ENCODE results near the gene QKI. TPM values are rescaled to one million over a fixed set of nuclear protein-coding genes. Genes with fewer than 3 reads are reported as not detected.

Gene QKI
- total and polyA plus RNA-seq, 10 of the 15 experiments (the other 5 are each of a cell fraction or from before 2014, with no cell fraction given) = 4.7 to 72.5 (median 38.9) TPM

DNA sequence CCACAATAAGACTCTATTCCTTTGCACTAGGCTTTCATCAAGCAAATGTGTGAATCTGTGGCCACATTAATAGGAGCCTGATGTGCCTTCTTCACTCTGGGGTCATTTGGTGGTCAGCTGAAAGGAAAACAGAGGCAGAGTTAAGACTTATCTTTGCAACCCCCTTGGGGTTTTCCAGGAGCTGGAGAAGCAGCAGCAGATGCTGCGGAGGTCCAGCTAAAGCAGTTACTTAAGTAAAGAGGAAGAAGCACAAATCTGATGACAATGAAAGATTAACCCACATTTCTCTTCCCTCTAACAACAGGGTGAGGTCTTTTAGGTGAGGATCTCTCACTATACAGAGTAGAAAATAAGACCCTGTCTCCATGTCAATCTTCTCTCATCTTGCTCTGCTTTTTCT lies 45.4 kb upstream of the QKI start:
- WGBS (ENCODE audit: insufficient coverage, insufficient replicate concordance, low lambda C conversion rate, missing lambda C conversion rate) = 31% methylated on average over 1 of the region's 1 CpG

More for the DNA sequence above, 45.4 kb upstream of the QKI start:
- Histone ChIP-seq H3K9me3 (replicated peaks; ENCODE audit: control insufficient read depth, insufficient read depth, low read length) (no peaks in the 10 kb centered on the region), H3K9ac (ENCODE audit: control insufficient read depth, insufficient read depth, low read length) (no peak overlapping the region), H3K36me3 (ENCODE audit: control insufficient read depth in 2 of 2, insufficient read depth in 2 of 2, low read length in 1 of 2) (no peaks in the 10 kb centered on the region), H2AFZ (ENCODE audit: control insufficient read depth, low read depth, low read length) (no peak overlapping the region), H3K4me3 (no peak overlapping the region), H3K27ac (ENCODE audit: control insufficient read depth, insufficient read depth) (no peak overlapping the region), H4K20me1 (ENCODE audit: control insufficient read depth, insufficient read depth) (no peaks in the 10 kb centered on the region), H3K4me2 (ENCODE audit: control insufficient read depth, insufficient read depth) (no peak overlapping the region), H3K4me1 (ENCODE audit: control insufficient read depth, insufficient read depth, low read length) (no peaks in the 10 kb centered on the region), H3K27me3 (replicated peaks in 1 of 2; ENCODE audit: control insufficient read depth in 2 of 2, insufficient read depth in 2 of 2, low read length in 1 of 2) (no peaks in the 10 kb centered on the region; a peak in 2 of 4 replicates), H3K79me2 (ENCODE audit: control insufficient read depth, insufficient read depth, low read length) (no peaks in the 10 kb centered on the region)
- intact Hi-C loops (cut with micrococcal nuclease; ENCODE audit: unreplicated experiment) = no loop called here
- BruUV-seq (replicated peaks) = no TSS peak
- in situ Hi-C loops (cut with MboI) = no loop called here
- ChIA-PET CTCF (no interaction called here), SMC1A (ENCODE audit: uncharacterized antibody, unreplicated experiment) (no interaction called here), POLR2A (no interaction called here), RAD21 (ENCODE audit: unreplicated experiment) (no interaction called here)
- DNase-seq (ENCODE audit: low read depth, low spot score) (no peak), FAIRE-seq (no peak), ATAC-seq (no peak)
- TF ChIP-seq HCFC1 (IDR thresholded peaks at IDR 0.05; ENCODE audit: low read length) = no peak
- TF ChIP-seq CBX3 (IDR thresholded peaks at IDR 0.05; ENCODE audit: borderline replicate concordance, low read depth) = no peak
- TF ChIP-seq SMARCA5 (IDR thresholded peaks at IDR 0.05) = no peak
- TF ChIP-seq, protein P1, sequence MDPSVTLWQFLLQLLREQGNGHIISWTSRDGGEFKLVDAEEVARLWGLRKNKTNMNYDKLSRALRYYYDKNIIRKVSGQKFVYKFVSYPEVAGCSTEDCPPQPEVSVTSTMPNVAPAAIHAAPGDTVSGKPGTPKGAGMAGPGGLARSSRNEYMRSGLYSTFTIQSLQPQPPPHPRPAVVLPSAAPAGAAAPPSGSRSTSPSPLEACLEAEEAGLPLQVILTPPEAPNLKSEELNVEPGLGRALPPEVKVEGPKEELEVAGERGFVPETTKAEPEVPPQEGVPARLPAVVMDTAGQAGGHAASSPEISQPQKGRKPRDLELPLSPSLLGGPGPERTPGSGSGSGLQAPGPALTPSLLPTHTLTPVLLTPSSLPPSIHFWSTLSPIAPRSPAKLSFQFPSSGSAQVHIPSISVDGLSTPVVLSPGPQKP (IDR thresholded peaks at IDR 0.05; ENCODE audit: low read depth, low read length) = no peak
- TF ChIP-seq, protein P2, sequence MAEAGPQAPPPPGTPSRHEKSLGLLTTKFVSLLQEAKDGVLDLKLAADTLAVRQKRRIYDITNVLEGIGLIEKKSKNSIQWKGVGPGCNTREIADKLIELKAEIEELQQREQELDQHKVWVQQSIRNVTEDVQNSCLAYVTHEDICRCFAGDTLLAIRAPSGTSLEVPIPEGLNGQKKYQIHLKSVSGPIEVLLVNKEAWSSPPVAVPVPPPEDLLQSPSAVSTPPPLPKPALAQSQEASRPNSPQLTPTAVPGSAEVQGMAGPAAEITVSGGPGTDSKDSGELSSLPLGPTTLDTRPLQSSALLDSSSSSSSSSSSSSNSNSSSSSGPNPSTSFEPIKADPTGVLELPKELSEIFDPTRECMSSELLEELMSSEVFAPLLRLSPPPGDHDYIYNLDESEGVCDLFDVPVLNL (IDR thresholded peaks at IDR 0.05; ENCODE audit: low read depth, low read length) = no peak
- no peak for TF ChIP-seq TCF12 (IDR thresholded peaks at IDR 0.05; ENCODE audit: low read depth, low read length)
- TF ChIP-seq, protein P3, sequence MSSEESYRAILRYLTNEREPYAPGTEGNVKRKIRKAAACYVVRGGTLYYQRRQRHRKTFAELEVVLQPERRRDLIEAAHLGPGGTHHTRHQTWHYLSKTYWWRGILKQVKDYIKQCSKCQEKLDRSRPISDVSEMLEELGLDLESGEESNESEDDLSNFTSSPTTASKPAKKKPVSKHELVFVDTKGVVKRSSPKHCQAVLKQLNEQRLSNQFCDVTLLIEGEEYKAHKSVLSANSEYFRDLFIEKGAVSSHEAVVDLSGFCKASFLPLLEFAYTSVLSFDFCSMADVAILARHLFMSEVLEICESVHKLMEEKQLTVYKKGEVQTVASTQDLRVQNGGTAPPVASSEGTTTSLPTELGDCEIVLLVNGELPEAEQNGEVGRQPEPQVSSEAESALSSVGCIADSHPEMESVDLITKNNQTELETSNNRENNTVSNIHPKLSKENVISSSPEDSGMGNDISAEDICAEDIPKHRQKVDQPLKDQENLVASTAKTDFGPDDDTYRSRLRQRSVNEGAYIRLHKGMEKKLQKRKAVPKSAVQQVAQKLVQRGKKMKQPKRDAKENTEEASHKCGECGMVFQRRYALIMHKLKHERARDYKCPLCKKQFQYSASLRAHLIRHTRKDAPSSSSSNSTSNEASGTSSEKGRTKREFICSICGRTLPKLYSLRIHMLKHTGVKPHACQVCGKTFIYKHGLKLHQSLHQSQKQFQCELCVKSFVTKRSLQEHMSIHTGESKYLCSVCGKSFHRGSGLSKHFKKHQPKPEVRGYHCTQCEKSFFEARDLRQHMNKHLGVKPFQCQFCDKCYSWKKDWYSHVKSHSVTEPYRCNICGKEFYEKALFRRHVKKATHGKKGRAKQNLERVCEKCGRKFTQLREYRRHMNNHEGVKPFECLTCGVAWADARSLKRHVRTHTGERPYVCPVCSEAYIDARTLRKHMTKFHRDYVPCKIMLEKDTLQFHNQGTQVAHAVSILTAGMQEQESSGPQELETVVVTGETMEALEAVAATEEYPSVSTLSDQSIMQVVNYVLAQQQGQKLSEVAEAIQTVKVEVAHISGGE (CRISPR knock-in tag; IDR thresholded peaks at IDR 0.05) = no peak
- TF ChIP-seq MYC (IDR thresholded peaks at IDR 0.05; ENCODE audit: insufficient read depth, insufficient read length, insufficient replicate concordance, low read length, severe bottlenecking) = no peak
- TF ChIP-seq, protein P4, sequence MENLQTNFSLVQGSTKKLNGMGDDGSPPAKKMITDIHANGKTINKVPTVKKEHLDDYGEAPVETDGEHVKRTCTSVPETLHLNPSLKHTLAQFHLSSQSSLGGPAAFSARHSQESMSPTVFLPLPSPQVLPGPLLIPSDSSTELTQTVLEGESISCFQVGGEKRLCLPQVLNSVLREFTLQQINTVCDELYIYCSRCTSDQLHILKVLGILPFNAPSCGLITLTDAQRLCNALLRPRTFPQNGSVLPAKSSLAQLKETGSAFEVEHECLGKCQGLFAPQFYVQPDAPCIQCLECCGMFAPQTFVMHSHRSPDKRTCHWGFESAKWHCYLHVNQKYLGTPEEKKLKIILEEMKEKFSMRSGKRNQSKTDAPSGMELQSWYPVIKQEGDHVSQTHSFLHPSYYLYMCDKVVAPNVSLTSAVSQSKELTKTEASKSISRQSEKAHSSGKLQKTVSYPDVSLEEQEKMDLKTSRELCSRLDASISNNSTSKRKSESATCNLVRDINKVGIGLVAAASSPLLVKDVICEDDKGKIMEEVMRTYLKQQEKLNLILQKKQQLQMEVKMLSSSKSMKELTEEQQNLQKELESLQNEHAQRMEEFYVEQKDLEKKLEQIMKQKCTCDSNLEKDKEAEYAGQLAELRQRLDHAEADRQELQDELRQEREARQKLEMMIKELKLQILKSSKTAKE (IDR thresholded peaks at IDR 0.05; ENCODE audit: low read depth, poor library complexity, severe bottlenecking) = no peak
- no peak for TF ChIP-seq YBX1 (IDR thresholded peaks at IDR 0.05)
- TF ChIP-seq, protein P5, sequence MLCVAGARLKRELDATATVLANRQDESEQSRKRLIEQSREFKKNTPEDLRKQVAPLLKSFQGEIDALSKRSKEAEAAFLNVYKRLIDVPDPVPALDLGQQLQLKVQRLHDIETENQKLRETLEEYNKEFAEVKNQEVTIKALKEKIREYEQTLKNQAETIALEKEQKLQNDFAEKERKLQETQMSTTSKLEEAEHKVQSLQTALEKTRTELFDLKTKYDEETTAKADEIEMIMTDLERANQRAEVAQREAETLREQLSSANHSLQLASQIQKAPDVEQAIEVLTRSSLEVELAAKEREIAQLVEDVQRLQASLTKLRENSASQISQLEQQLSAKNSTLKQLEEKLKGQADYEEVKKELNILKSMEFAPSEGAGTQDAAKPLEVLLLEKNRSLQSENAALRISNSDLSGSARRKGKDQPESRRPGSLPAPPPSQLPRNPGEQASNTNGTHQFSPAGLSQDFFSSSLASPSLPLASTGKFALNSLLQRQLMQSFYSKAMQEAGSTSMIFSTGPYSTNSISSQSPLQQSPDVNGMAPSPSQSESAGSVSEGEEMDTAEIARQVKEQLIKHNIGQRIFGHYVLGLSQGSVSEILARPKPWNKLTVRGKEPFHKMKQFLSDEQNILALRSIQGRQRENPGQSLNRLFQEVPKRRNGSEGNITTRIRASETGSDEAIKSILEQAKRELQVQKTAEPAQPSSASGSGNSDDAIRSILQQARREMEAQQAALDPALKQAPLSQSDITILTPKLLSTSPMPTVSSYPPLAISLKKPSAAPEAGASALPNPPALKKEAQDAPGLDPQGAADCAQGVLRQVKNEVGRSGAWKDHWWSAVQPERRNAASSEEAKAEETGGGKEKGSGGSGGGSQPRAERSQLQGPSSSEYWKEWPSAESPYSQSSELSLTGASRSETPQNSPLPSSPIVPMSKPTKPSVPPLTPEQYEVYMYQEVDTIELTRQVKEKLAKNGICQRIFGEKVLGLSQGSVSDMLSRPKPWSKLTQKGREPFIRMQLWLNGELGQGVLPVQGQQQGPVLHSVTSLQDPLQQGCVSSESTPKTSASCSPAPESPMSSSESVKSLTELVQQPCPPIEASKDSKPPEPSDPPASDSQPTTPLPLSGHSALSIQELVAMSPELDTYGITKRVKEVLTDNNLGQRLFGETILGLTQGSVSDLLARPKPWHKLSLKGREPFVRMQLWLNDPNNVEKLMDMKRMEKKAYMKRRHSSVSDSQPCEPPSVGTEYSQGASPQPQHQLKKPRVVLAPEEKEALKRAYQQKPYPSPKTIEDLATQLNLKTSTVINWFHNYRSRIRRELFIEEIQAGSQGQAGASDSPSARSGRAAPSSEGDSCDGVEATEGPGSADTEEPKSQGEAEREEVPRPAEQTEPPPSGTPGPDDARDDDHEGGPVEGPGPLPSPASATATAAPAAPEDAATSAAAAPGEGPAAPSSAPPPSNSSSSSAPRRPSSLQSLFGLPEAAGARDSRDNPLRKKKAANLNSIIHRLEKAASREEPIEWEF (IDR thresholded peaks at IDR 0.05; ENCODE audit: insufficient replicate concordance, low read depth, low read length) = no peak
